Upper lobe of left lung (tissue), 4 donors: ENCODE measurements around the gene SLC14A1.

Source experiments
- POLR2A ChIP-seq, 4 donors: fragments of 450-650 bp; IDR thresholded peaks; one replicate each; pipeline ENCODE4 v1.5.1; 2016 to 2017; ENCODE audit warnings: antibody characterized with exemption in 4 of 4, mild to moderate bottlenecking in 2 of 4
- POLR2AphosphoS5 ChIP-seq, 2 donors: sonication (generic); formaldehyde crosslinking; IDR thresholded peaks; one replicate each; pipeline ENCODE4 v1.5.1; 2017; ENCODE audit warnings: antibody characterized with exemption in 2 of 2
- TF ChIP-seq, protein P1 (sequence below), 6 experiments: fragments of 450-650 bp in 4 of 6; fragments of 200-600 bp in 2 of 6; sonication (generic) in 2 of 6; IDR thresholded peaks; one replicate each; pipeline ENCODE4 v1.5.1; 2016 to 2019; ENCODE audit warnings: antibody characterized with exemption in 6 of 6

GRCh38 chr18:45730832-45731575 lies 7.0 kb downstream of the SLC14A1 start:
- TF ChIP-seq, protein P1, sequence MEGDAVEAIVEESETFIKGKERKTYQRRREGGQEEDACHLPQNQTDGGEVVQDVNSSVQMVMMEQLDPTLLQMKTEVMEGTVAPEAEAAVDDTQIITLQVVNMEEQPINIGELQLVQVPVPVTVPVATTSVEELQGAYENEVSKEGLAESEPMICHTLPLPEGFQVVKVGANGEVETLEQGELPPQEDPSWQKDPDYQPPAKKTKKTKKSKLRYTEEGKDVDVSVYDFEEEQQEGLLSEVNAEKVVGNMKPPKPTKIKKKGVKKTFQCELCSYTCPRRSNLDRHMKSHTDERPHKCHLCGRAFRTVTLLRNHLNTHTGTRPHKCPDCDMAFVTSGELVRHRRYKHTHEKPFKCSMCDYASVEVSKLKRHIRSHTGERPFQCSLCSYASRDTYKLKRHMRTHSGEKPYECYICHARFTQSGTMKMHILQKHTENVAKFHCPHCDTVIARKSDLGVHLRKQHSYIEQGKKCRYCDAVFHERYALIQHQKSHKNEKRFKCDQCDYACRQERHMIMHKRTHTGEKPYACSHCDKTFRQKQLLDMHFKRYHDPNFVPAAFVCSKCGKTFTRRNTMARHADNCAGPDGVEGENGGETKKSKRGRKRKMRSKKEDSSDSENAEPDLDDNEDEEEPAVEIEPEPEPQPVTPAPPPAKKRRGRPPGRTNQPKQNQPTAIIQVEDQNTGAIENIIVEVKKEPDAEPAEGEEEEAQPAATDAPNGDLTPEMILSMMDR (IDR thresholded peaks at IDR 0.05): no peak
- TF ChIP-seq POLR2AphosphoS5 (IDR thresholded peaks at IDR 0.05) (no peak), POLR2A (IDR thresholded peaks at IDR 0.05) (no peak)
